Uterus (tissue), 2 donors: Measurements from ENCODE around the gene ATXN3L.

Source experiments
- CTCF ChIP-seq, 4 experiments: fragments of 200-600 bp in 2 of 4; fragments of 450-650 bp in 2 of 4; sonication (generic) in 2 of 4; IDR thresholded peaks; one replicate each; pipeline ENCODE4 v1.5.1; 2016 to 2019; ENCODE audit warnings: antibody characterized with exemption in 4 of 4, mild to moderate bottlenecking in 2 of 4, moderate library complexity in 1 of 4
- POLR2A ChIP-seq, 2 donors: fragments of 450-650 bp; IDR thresholded peaks; one replicate each; pipeline ENCODE4 v1.6.1; 2016; ENCODE audit warnings: antibody characterized with exemption in 2 of 2, mild to moderate bottlenecking in 1 of 2, moderate library complexity in 1 of 2

GRCh38 chrX:13340182-13340791 lies 20.4 kb upstream of the ATXN3L start:
- TF ChIP-seq CTCF (IDR thresholded peaks at IDR 0.05) (no peak), POLR2A (IDR thresholded peaks at IDR 0.05) (no peak)
